K562 (cell line): ENCODE results near the gene ARMH4. TPM values are rescaled to one million over a fixed set of nuclear protein-coding genes. Genes with fewer than 3 reads are reported as not detected.

ENCODE experiments used
- ATAC-seq: fragments of 200-7000 bp; cut with Tn5 transposase; 3 replicates; pipeline ENCODE4 v1.9.1; 2020; ENCODE audit warnings: moderate library complexity
- BruUV-seq: library from RNA; stranded (reverse); fragments of 400-500 nt; replicated peaks from 2 replicates; lab custom pipeline; 2021; lab: Mats Ljungman, UMichigan
- CTCF ChIA-PET: fragments of 300-600 bp; formaldehyde crosslinking; extraction: SDS; loops from one replicate; lab custom pipeline; 2021; ENCODE audit warnings: low intra/inter-chr PET ratio; lab: Yijun Ruan, JAX
- POLR2A ChIA-PET: fragments of 300-600, 350-650 bp; sonication (Branson Sonifier 250); formaldehyde crosslinking; extraction: SDS; loops from one replicate; lab custom pipeline; 2021; ENCODE audit warnings: antibody characterized with exemption, inconsistent platforms; lab: Yijun Ruan, JAX
- DNase-seq, 4 experiments: peaks; one replicate each; pipeline versions ENCODE4 v3.0.0 to v3.0.0-alpha.2; 2011 to 2018; ENCODE audit warnings: low spot score in 3 of 4, mixed read lengths in 3 of 4; ENCODE audit errors: extremely low read depth in 1 of 4
- FAIRE-seq: peaks from 2 replicates; lab custom pipeline; 2011; peaks lifted over from hg19 to GRCh38; lab: Jason Lieb, UNC
- H2AFZ ChIP-seq: 2 replicates; pipeline ENCODE4 v1.6.0; 2011; ENCODE audit warnings: low read depth, low read length, control low read depth, inconsistent platforms
- H3K27ac ChIP-seq: fragments of 200-600 bp; 3 replicates; pipeline ENCODE4 v1.8.0; 2011; ENCODE audit warnings: low read depth, mild to moderate bottlenecking, control low read depth, inconsistent platforms, low read length, moderate library complexity, mixed read lengths; ENCODE audit errors: extremely low read depth
- H3K27me3 ChIP-seq, 2 experiments: fragments of 300-600 bp in 1 of 2; 2 replicates in 1 of 2; 3 replicates in 1 of 2; pipeline versions ENCODE4 v1.6.0 to v1.8.0; 2011; ENCODE audit warnings: inconsistent platforms in 2 of 2, low read length in 2 of 2, mild to moderate bottlenecking in 1 of 2, mixed read lengths in 1 of 2, moderate library complexity in 1 of 2; ENCODE audit not compliant: control insufficient read depth in 2 of 2, insufficient read depth in 2 of 2
- H3K36me3 ChIP-seq: fragments of 300-600 bp; 3 replicates; pipeline ENCODE4 v1.8.0; 2011; ENCODE audit warnings: mild to moderate bottlenecking, low read length, inconsistent platforms; ENCODE audit not compliant: control insufficient read depth, insufficient read depth
- H3K4me1 ChIP-seq, 2 experiments: fragments of 200-600 bp in 1 of 2; replicated peaks in 1 of 2; 2 replicates in 1 of 2; 3 replicates in 1 of 2; pipeline versions ENCODE4 v1.5.1 to v1.8.0; 2011; ENCODE audit warnings: inconsistent platforms in 2 of 2, low read length in 2 of 2, mild to moderate bottlenecking in 1 of 2, mixed read lengths in 1 of 2, moderate library complexity in 1 of 2; ENCODE audit not compliant: control insufficient read depth in 2 of 2, insufficient read depth in 2 of 2
- H3K4me2 ChIP-seq: 2 replicates; pipeline ENCODE4 v1.6.1; 2011; ENCODE audit warnings: low read length, control low read depth, inconsistent platforms, mixed read lengths; ENCODE audit not compliant: insufficient read depth
- H3K4me3 ChIP-seq: fragments of 200-600 bp; sonication (generic), shearing (Covaris generic); 2 replicates; pipeline ENCODE4 v1.5.1; 2016; ENCODE audit warnings: control low read depth, inconsistent platforms
- H3K79me2 ChIP-seq: fragments of 200-600 bp; 3 replicates; pipeline ENCODE4 v1.8.0; 2011; ENCODE audit warnings: low read length, inconsistent platforms; ENCODE audit not compliant: control insufficient read depth, insufficient read depth
- H3K9ac ChIP-seq, 2 experiments: 2 replicates each; pipeline versions ENCODE4 v1.6.0 to v1.6.1; 2011; ENCODE audit warnings: low read depth in 2 of 2, low read length in 2 of 2, control low read depth in 1 of 2, inconsistent platforms in 1 of 2, mild to moderate bottlenecking in 1 of 2, mixed read lengths in 1 of 2; ENCODE audit not compliant: insufficient read depth in 1 of 2
- H3K9me1 ChIP-seq: one replicate; pipeline ENCODE4 v1.6.0; 2011; ENCODE audit warnings: inconsistent platforms, mild to moderate bottlenecking, low read length, moderate library complexity; ENCODE audit not compliant: control insufficient read depth, insufficient read depth
- H3K9me3 ChIP-seq: replicated peaks from 2 replicates; pipeline ENCODE4 v1.5.1; 2011; ENCODE audit warnings: low read depth, low read length, inconsistent platforms; ENCODE audit not compliant: control insufficient read depth, insufficient read depth
- H4K20me1 ChIP-seq: replicated peaks from 2 replicates; pipeline ENCODE4 v1.6.1; 2011; ENCODE audit warnings: low read length, inconsistent platforms, mixed read lengths; ENCODE audit not compliant: control insufficient read depth, insufficient read depth
- GATAD2B ChIP-seq: fragments of 450-650 bp; IDR thresholded peaks from 2 replicates; pipeline ENCODE4 v1.6.1; 2017; ENCODE audit warnings: mild to moderate bottlenecking, borderline replicate concordance
- KLF1 ChIP-seq: fragments of 450-650 bp; IDR thresholded peaks from 2 replicates; pipeline ENCODE4 v1.6.1; 2016; ENCODE audit warnings: missing genetic modification characterization, missing compliant biosample characterization
- L3MBTL2 ChIP-seq: fragments of 450-650 bp; IDR thresholded peaks from 2 replicates; pipeline ENCODE4 v1.6.1; 2016; ENCODE audit warnings: mild to moderate bottlenecking, moderate library complexity
- NFRKB ChIP-seq: fragments of 450-650 bp; IDR thresholded peaks from 2 replicates; pipeline ENCODE4 v1.6.1; 2016; ENCODE audit warnings: low read depth
- RNF2 ChIP-seq: sonication (generic); IDR thresholded peaks from 2 replicates; pipeline ENCODE4 v1.6.1; 2016
- SMAD1 ChIP-seq: fragments of 150-350 bp; IDR thresholded peaks from 2 replicates; pipeline ENCODE4 v1.6.1; 2014; ENCODE audit warnings: low read length, low read depth; ENCODE audit not compliant: partially characterized antibody
- SMARCE1 ChIP-seq: fragments of 450-650 bp; IDR thresholded peaks from 2 replicates; pipeline ENCODE4 v1.7.1; 2016; ENCODE audit warnings: mild to moderate bottlenecking
- TAF15 ChIP-seq: fragments of 200-400 bp; formaldehyde crosslinking; IDR thresholded peaks from 2 replicates; pipeline ENCODE4 v1.6.1; 2017; ENCODE audit warnings: mild to moderate bottlenecking, low read depth, low read length, moderate library complexity
- TEAD4 ChIP-seq, 2 experiments: sonication (generic) in 1 of 2; formaldehyde crosslinking in 1 of 2; IDR thresholded peaks; 2 replicates each; pipeline versions ENCODE4 v1.6.1 to v1.8.0; 2012 to 2022; ENCODE audit warnings: borderline replicate concordance in 1 of 2, inconsistent platforms in 1 of 2, low read length in 1 of 2, mild to moderate bottlenecking in 1 of 2, missing genetic modification reagents in 1 of 2
- ZBTB12 ChIP-seq: fragments of 250-450 bp; sonication (Bioruptor Pico); IDR thresholded peaks from 2 replicates; pipeline ENCODE4 v1.4.0; 2020
- ZNF121 ChIP-seq: sonication (generic); formaldehyde crosslinking; conservative IDR thresholded peaks from 2 replicates; pipeline ENCODE4 v1.8.0; 2022; ENCODE audit warnings: missing genetic modification reagents
- ZNF133 ChIP-seq: fragments of 250-450 bp; sonication (Bioruptor Pico); IDR thresholded peaks from 2 replicates; pipeline ENCODE4 v1.4.0; 2020; ENCODE audit warnings: mild to moderate bottlenecking
- ZNF436 ChIP-seq: fragments of 250-450, 450-650 bp; sonication (Bioruptor Pico); formaldehyde crosslinking; IDR thresholded peaks from 2 replicates; pipeline ENCODE4 v1.7.0; 2020; ENCODE audit warnings: mild to moderate bottlenecking
- WGBS: fragments of 100-300 bp; shearing (Covaris generic); methylation state at CpG from one replicate; pipeline ENCODE4 v1.1.6; 2016; ENCODE audit warnings: low coverage, mixed read lengths; ENCODE audit not compliant: insufficient coverage; ENCODE audit errors: missing lambda C conversion rate; 5-methylcytosine and 5-hydroxymethylcytosine counted together
- in situ Hi-C: fragments of 300-500 bp; cut with MboI; formaldehyde crosslinking; loops from 4 replicates; pipeline ENCODE4 v1.15.0; 2018; ENCODE audit warnings: inconsistent platforms, mixed read lengths
- intact Hi-C: fragments of 100-400 bp; cut with micrococcal nuclease; formaldehyde crosslinking; loops from 2 replicates; pipeline ENCODE4 v1.14.2; 2022
- polyA plus RNA-seq, 8 experiments: library from polyadenylated mRNA; depleted of rRNA in 4 of 8; stranded (reverse) in 5 of 8; unstranded in 3 of 8; fragments of >200 nt; fragmentation: Nextera tagmentation in 2 of 8; fragmentation: Illumina TruSeq in 1 of 8; extraction: Ambion mirVana in 2 of 8; extraction: Trizol in 1 of 8; gene quantifications; 2 replicates each; pipeline versions ENCODE4 v1.2.1 to v1.2.3, GENCODE V29; 2011 to 2014; ENCODE audit warnings: inconsistent platforms in 1 of 8, missing spikeins in 1 of 8
- total RNA-seq, 7 experiments: library from RNA; depleted of rRNA in 6 of 7; stranded (reverse); fragments of >200 nt in 6 of 7; fragmentation: Illumina TruSeq in 2 of 7; extraction: Trizol in 2 of 7; gene quantifications; 2 replicates each; pipeline versions ENCODE4 v1.2.1 to v1.2.3, GENCODE V29; 2011 to 2021; ENCODE audit warnings: low replicate concordance in 1 of 7

ARMH4 gene
- total and polyA plus RNA-seq, 9 of the 15 experiments (the other 6 are each of a cell fraction or from before 2014, with no cell fraction given), result 0.06 to 0.98 (median 0.07) TPM; not detected in 2

- Histone ChIP-seq H4K20me1 (no peaks in the 10 kb centered on the region), H3K4me2 (no peak overlapping the region), H3K4me1 (no peaks in the 10 kb centered on the region), H3K9me3 (no peaks in the 10 kb centered on the region), H3K27me3 (peaks cover 4 to 9% of the 10 kb centered on the region in 2 experiments; a peak in 2 of 5 replicates), H3K79me2 (no peaks in the 10 kb centered on the region), H3K36me3 (no peaks in the 10 kb centered on the region), H2AFZ (no peak overlapping the region), H3K4me3 (no peak overlapping the region), H3K27ac (no peak overlapping the region), H3K9me1 (no peaks in the 10 kb centered on the region), H3K9ac (no peak overlapping the region)
- ChIA-PET CTCF (no interaction called here), POLR2A (no interaction called here)
- no peak for TF ChIP-seq TAF15
- TF ChIP-seq ZNF133, result no peak
- no peak for TF ChIP-seq TEAD4 (IDR thresholded peaks at IDR 0.05; ENCODE audit: low read length)
- TF ChIP-seq TEAD4 (CRISPR knock-in tag; IDR thresholded peaks at IDR 0.05; ENCODE audit: borderline replicate concordance), result no peak
- no peak for TF ChIP-seq RNF2
- no peak for TF ChIP-seq SMAD1
- no peak for TF ChIP-seq L3MBTL2
- no peak for TF ChIP-seq SMARCE1
- TF ChIP-seq GATAD2B, result no peak
- TF ChIP-seq NFRKB, result no peak
- TF ChIP-seq KLF1 (tag), result no peak
- no peak for TF ChIP-seq ZNF436
- no peak for TF ChIP-seq ZNF121 (CRISPR knock-in tag)
- TF ChIP-seq ZBTB12 (CRISPR knock-in tag), result no peak
- 0% methylated on average over 2 of the region's 2 CpGs for WGBS
- FAIRE-seq (no peak), DNase-seq (no peak), ATAC-seq (no peak)
- intact Hi-C loops (loop anchor here (5.0 kb wide), 1 partner anchor 132 kb away; no protein-coding TSS in a partner anchor), in situ Hi-C loops (loop anchor here (25.0 kb wide), 1 partner anchor 257 kb away; no protein-coding TSS in a partner anchor)
- BruUV-seq, result no TSS peak
These were observed 47.2 kb downstream of the ARMH4 start for GRCh38 chr14:58104808-58105207.
